ENCODE measurements around the gene FGD5. TPM values are rescaled to one million over a fixed set of nuclear protein-coding genes. Genes with fewer than 3 reads are reported as not detected.

Gene FGD5
- total RNA-seq, 1 donor from 2014 or later = 0.14 TPM

DNA sequence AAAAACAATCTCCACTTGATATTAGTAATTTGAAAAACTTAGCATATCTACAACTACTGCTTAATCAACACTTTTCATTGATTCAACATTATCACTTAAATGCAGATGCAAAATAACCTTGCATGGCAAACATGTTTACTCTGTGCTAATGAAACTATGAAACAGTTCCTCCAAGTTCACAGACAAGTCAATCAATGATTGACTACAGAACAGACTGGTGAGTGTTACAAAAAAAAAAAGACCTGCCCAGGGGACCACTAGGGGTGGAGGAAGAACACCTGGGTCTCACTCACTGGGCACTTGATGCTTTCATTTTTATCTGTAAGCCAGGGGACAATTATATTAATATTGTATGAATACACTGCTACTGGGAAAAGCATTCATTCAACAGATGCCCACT is 124.3 kb downstream of the FGD5 start:
- intact Hi-C loops (cut with micrococcal nuclease) = loop anchor here (10.0 kb wide), 1 partner anchor 538 kb away; the partner anchor contains the start of gene SLC6A6
- H3K27me3 Mint-ChIP-seq = no peaks in the 10 kb centered on the region
- no peak overlapping the region for H3K27ac Mint-ChIP-seq
- no peak for DNase-seq
- peaks cover 19% of the 10 kb centered on the region for H3K4me1 Mint-ChIP-seq
- H3K4me3 Mint-ChIP-seq = no peak overlapping the region
- H3K9me3 Mint-ChIP-seq = no peaks in the 10 kb centered on the region
- peaks cover 31% of the 10 kb centered on the region for H3K36me3 Mint-ChIP-seq (ENCODE audit: low read depth)

DNA sequence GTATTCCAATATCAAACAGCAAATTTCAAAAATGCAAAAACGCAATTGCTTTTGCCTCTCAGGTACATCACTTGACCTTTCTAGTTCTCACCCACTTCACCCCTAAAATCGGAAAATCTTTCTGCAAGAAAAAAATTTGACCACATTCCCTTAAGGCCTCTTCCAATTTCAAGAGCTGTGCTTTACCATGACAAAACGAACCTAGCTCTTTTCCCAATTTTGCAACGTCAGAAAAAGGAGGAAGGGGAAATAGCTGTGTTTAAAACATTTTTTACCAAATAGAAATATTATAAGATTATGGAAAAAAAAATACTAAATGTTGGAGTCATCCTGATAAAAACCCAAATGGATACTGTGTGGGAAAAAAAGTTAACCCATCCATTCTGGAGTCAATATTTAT is 127.5 kb downstream of the FGD5 start:
- Mint-ChIP-seq H3K27ac (peak overlapping the region; percentile 88), H3K9me3 (no peaks in the 10 kb centered on the region), H3K4me3 (peak overlapping the region; percentile 89), H3K4me1 (peaks cover 30% of the 10 kb centered on the region), H3K36me3 (ENCODE audit: low read depth) (peaks cover 41% of the 10 kb centered on the region), H3K27me3 (no peaks in the 10 kb centered on the region)
- no peak for DNase-seq
- intact Hi-C loops (cut with micrococcal nuclease) = loop anchor here (2.0 to 10.0 kb wide), 4 partner anchors 514 to 915 kb away; partner anchors contain the start of genes CHCHD4 and SLC6A6

DNA sequence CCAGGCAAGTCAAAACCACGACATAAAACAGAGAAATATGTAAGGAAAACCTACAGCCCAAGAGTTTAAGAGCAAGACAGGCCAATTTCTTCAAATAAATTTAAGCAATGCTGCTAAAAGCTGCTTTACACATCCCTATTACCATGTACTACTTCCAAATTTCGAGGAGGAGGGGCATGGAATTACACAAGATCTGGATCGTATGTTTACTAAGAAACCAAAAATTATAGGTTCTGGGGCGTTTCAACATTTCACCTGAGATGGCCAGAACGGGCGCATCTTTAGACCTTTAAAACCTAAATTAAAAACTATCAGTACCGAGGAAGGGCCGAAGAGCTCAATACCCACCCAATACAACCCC is 128.0 kb downstream of the FGD5 start:
- H3K9me3 Mint-ChIP-seq = no peaks in the 10 kb centered on the region
- H3K27ac Mint-ChIP-seq = peak overlapping the region; percentile 88
- no peak for DNase-seq
- no peaks in the 10 kb centered on the region for H3K27me3 Mint-ChIP-seq
- intact Hi-C loops (cut with micrococcal nuclease) = loop anchor here (1.0 to 10.0 kb wide), 5 partner anchors 119 to 914 kb away; partner anchors contain the start of genes CHCHD4, MRPS25 and SLC6A6
- H3K4me1 Mint-ChIP-seq = peaks cover 30% of the 10 kb centered on the region
- peak overlapping the region; percentile 89 for H3K4me3 Mint-ChIP-seq
- H3K36me3 Mint-ChIP-seq (ENCODE audit: low read depth) = peaks cover 41% of the 10 kb centered on the region

DNA sequence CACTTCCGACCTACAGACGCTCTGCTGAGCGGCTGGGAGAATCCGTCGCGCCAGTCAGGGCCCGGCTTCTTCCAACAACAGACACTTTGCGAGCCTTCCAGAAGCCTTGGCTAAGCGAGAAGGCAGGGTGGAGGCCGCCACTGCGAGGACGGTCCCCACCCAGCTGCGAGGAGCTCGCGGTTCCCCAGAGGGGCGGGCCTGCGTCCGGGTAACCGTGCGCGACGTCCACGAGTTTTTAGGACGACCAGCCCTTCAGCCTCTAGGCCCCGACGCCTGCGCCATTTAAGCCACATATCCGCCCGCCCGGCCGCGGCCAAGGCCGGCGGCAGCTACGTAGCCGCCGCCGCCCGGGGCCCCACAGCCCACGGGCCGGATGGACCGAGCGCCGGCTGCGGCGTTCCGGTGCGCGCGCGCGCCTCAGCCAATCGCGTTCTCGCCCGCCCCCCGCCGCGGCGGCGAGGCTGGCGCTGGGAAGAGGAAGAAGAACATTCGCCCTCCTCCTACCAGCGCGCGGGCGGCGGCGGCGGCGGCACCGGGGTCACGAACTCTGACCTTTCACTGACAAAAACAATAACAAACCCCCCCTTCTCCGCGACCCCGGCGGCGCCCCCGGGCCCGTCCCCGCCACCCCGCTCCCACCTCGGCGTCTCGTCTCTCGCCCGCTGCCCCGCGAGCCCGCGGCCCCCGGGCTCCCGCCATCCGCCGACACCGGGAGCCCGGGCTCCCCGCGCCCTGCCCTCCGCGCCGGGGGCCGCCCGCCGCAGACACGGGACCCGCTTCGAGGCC is 128.5 kb downstream of the FGD5 start, which contains the start of gene NR2C2:
TSS of gene NR2C2 (plus strand) at position 484 of the 786 bp plus-strand sequence. CDS start 56,332 bp downstream, outside the sequence.
- peak within 1 kb of the TSS; percentile 100 for H3K27ac Mint-ChIP-seq
- H3K36me3 Mint-ChIP-seq (ENCODE audit: low read depth) = peaks cover 38% of the 10 kb centered on the region
- peaks cover 30% of the 10 kb centered on the region for H3K4me1 Mint-ChIP-seq
- peak within 1 kb of the TSS; percentile 100 for H3K4me3 Mint-ChIP-seq
- no peaks in the 10 kb centered on the region for H3K27me3 Mint-ChIP-seq
- intact Hi-C loops (cut with micrococcal nuclease) = loop anchor here (1.0 to 10.0 kb wide), 5 partner anchors 118 to 914 kb away; partner anchors contain the start of genes CHCHD4, MRPS25 and SLC6A6
- no peaks in the 10 kb centered on the region for H3K9me3 Mint-ChIP-seq
- DNase-seq = peak; percentile 97

DNA sequence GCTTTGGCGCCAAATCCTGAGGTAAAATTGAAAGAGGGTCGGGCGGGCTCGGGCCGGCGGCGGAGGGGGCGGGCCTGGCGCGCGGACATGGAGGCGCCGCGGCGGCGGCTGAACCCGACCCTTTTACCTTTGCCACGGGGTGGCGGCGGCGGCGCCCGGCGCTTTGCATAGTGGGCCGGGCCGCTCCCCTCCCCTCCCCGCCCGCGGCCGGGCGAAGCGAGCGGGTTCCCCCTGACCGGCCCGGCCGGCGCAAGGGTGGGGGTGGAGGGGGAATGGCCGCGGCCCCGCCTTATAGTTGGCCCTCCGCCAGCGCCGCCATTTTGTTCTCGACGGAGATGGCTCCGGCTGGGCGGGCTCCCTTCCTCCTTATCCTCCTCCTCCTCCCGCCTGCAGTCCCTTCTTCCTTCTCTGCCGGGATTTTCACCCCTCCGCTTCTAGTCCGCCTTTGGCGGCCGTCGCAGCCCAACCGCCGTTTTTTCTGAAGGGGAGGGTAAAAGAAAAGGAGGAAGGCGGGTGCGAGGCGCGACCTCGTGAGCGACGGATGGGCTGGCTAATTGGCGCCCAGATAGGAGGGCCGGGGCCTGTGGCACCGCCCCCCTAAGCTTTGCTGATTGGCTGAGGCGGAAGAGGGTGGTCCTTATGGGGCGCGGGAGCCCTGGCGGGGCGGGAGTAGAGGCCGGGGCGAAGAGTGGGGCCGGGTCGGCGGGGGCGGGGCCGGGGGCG is 129.3 kb downstream of the FGD5 start:
- Mint-ChIP-seq H3K4me1 (peaks cover 32% of the 10 kb centered on the region), H3K9me3 (no peaks in the 10 kb centered on the region), H3K27ac (peak overlapping the region; percentile 100), H3K4me3 (peak overlapping the region; percentile 100), H3K36me3 (ENCODE audit: low read depth) (peaks cover 34% of the 10 kb centered on the region), H3K27me3 (no peaks in the 10 kb centered on the region)
- intact Hi-C loops (cut with micrococcal nuclease) = loop anchor here (1.0 to 10.0 kb wide), 9 partner anchors 117 to 913 kb away; partner anchors contain the start of genes CAPN7, CCDC174, CHCHD4 and LSM3
- DNase-seq = peak; percentile 99

DNA sequence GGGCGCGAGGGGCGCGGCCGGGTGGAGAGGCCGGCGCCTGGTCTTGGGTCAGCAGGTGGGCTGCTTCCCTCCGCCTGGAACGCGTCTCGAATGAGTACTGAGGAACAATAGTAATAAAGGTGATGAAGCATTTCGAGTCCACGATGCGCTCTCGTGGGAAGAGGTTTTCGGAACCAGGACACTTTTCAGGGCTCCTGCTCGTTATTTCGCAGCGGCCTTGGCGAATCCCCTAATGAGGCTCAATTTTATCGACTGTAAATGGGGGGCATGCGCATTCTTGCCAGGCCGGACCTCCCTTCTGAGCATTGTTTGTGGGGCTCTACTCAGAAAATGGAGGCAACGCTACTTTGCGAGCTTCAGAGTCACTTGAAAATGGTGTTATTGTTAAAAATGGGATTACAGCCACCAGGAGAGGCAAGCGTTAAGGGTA is 129.9 kb downstream of the FGD5 start:
- peak overlapping the region; percentile 100 for H3K27ac Mint-ChIP-seq
- intact Hi-C loops (cut with micrococcal nuclease) = loop anchor here (1.0 to 10.0 kb wide), 7 partner anchors 150 to 826 kb away; partner anchors contain the start of genes CAPN7, CCDC174, CHCHD4 and LSM3
- no peaks in the 10 kb centered on the region for H3K27me3 Mint-ChIP-seq
- H3K4me3 Mint-ChIP-seq = peak overlapping the region; percentile 100
- peaks cover 31% of the 10 kb centered on the region for H3K4me1 Mint-ChIP-seq
- DNase-seq = no peak
- H3K9me3 Mint-ChIP-seq = no peaks in the 10 kb centered on the region
- peaks cover 31% of the 10 kb centered on the region for H3K36me3 Mint-ChIP-seq (ENCODE audit: low read depth)

DNA sequence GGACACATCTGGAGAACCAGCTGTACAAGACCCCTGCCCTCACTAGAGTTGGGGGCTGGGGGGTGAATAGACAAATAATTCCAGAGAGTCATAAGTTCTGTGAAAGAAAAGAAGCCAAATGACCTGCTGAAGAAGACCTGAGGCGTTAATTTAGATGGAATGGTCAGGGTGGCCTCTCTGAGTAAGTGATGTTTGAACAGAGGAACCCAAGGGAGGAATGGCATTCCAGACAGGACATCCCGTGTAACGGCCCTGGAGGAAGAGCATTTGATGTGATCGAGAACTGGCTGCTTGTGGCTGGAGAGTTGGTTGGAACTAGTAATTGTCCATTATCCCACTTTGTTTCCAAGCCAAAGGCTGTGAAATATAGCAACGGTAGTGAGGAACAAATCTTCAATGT is 130.4 kb downstream of the FGD5 start:
- H3K9me3 Mint-ChIP-seq = no peaks in the 10 kb centered on the region
- no peaks in the 10 kb centered on the region for H3K27me3 Mint-ChIP-seq
- peak overlapping the region; percentile 100 for H3K27ac Mint-ChIP-seq
- no peak for DNase-seq
- intact Hi-C loops (cut with micrococcal nuclease) = loop anchor here (5.0 to 10.0 kb wide), 3 partner anchors 517 to 827 kb away; partner anchors contain the start of genes CHCHD4 and SLC6A6
- peak overlapping the region; percentile 100 for H3K4me3 Mint-ChIP-seq
- H3K36me3 Mint-ChIP-seq (ENCODE audit: low read depth) = peaks cover 29% of the 10 kb centered on the region
- H3K4me1 Mint-ChIP-seq = peaks cover 28% of the 10 kb centered on the region

DNA sequence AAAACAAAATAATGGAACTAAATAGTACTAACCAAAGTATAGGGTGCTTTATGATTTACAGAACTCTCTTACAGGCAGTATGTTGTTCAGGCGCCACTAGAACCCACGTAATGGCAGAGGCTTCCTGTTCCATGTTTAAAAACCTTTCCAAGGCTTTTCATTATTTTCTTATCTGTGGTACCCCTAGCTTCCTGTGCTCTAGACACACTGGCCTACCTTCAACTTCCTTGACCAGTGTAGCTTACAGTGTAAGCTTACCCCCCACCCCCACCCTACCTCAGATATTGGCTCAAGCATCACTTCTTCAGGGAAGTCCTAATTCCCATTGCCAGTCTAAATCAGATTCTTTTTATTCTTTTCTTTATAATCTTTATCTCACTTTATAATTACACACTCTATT is 131.5 kb downstream of the FGD5 start:
- Mint-ChIP-seq H3K4me3 (no peak overlapping the region), H3K27me3 (no peaks in the 10 kb centered on the region), H3K4me1 (peaks cover 31% of the 10 kb centered on the region), H3K27ac (no peak overlapping the region), H3K9me3 (no peaks in the 10 kb centered on the region), H3K36me3 (ENCODE audit: low read depth) (peaks cover 25% of the 10 kb centered on the region)
- intact Hi-C loops (cut with micrococcal nuclease) = no loop called here
- no peak for DNase-seq

DNA sequence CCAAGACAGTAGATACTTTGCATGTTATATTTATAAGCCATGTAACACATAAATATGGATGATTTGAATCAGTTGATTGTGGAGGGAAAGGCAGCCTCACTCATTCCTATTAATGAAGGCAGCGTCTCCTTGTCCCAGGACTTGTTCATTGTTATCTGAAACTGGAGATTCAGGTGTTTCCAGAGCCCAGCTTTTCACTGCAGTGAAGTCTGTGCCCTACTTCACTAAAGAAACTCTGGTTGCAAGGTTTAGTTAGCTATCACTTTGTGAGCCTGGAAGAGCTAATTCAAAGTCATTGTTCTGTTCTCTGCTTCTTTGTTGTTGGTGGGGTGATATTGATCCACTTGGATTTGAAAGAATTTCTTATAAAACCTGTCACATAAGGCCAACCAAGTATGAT is 138.4 kb downstream of the FGD5 start:
- DNase-seq = no peak
- Mint-ChIP-seq H3K27ac (no peak overlapping the region), H3K9me3 (no peaks in the 10 kb centered on the region), H3K27me3 (no peaks in the 10 kb centered on the region), H3K36me3 (ENCODE audit: low read depth) (peaks cover 19% of the 10 kb centered on the region), H3K4me1 (peaks cover 45% of the 10 kb centered on the region), H3K4me3 (no peak overlapping the region)
- intact Hi-C loops (cut with micrococcal nuclease) = no loop called here

DNA sequence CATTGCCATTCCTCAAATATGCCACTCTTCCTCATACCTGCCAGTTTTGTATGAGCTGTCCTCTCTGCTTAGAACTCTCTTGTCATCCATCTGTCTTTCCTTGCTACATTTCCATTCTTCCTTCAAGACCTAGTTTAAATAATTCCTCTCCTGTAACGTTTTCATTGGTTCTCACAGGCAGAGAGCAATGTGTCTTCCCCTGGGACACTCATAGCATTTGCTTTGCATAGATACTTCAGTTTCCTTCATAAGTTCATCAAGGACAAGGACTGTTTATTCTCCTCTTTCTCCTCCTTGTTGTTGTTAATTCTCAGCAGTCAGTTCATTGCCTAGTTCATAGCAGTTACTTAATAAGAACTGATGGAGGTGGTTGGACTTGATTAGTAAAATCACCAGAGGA is 139.2 kb downstream of the FGD5 start:
- H3K4me1 Mint-ChIP-seq = peaks cover 44% of the 10 kb centered on the region
- intact Hi-C loops (cut with micrococcal nuclease) = no loop called here
- no peaks in the 10 kb centered on the region for H3K9me3 Mint-ChIP-seq
- no peak for DNase-seq
- no peaks in the 10 kb centered on the region for H3K27me3 Mint-ChIP-seq
- peaks cover 23% of the 10 kb centered on the region for H3K36me3 Mint-ChIP-seq (ENCODE audit: low read depth)
- H3K27ac Mint-ChIP-seq = peak overlapping the region; percentile 25
- no peak overlapping the region for H3K4me3 Mint-ChIP-seq

DNA sequence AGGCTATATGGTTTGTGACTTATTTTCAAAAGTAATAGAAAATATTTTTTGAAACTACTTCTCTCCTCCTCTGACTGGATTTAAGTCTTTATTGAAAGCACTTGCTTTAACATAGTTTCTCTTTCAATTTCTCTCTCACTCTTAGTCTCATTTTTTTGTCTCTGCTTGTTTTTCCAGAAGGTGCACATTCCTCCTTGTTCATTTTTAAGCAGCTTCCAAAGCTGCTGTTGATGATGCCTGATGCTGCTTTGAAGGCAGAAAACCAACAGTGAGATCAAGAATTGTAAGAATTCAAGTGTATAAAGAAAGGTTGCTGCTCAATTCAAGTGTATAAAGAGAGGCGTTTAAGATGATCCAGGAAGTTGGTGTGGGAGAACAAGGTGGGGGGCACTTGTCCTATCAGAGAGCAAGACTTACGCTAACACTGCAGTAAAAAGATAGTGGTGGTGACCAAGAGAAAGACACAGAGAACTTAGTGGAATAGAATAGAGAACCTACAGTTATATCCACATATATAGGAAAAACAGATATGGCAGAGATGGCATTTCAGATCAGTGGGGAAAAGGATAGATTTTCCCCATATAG is 140.7 kb downstream of the FGD5 start:
- intact Hi-C loops (cut with micrococcal nuclease) = no loop called here
- Mint-ChIP-seq H3K27me3 (no peaks in the 10 kb centered on the region), H3K4me1 (peaks cover 45% of the 10 kb centered on the region), H3K4me3 (peak overlapping the region; percentile 85), H3K36me3 (ENCODE audit: low read depth) (peaks cover 21% of the 10 kb centered on the region), H3K9me3 (no peaks in the 10 kb centered on the region), H3K27ac (peak overlapping the region; percentile 92)
- peak; percentile 66 for DNase-seq

DNA sequence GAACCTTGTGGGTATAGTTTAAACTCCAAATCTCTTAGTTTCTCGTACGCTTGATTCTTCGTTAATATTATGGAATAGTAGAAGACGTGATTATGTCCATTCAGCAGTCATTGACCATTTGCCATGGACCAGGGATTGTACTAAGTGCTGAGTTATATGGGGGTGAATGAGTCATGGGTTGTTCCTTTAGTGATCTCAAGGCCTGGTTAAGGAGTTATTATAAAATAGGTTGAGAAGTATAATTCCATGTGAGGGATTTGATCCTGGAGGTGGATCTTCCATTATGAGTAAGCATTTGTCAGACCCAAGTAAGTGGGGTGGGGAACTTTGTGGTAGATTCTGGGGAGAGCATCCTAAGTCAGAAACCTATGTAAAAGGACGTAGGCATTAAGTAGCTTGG is 144.0 kb downstream of the FGD5 start:
- peaks cover 37% of the 10 kb centered on the region for H3K36me3 Mint-ChIP-seq (ENCODE audit: low read depth)
- H3K4me1 Mint-ChIP-seq = peaks cover 23% of the 10 kb centered on the region
- intact Hi-C loops (cut with micrococcal nuclease) = no loop called here
- no peak overlapping the region for H3K4me3 Mint-ChIP-seq
- H3K27ac Mint-ChIP-seq = no peak overlapping the region
- H3K9me3 Mint-ChIP-seq = peaks cover 5% of the 10 kb centered on the region
- H3K27me3 Mint-ChIP-seq = no peaks in the 10 kb centered on the region
- no peak for DNase-seq

DNA sequence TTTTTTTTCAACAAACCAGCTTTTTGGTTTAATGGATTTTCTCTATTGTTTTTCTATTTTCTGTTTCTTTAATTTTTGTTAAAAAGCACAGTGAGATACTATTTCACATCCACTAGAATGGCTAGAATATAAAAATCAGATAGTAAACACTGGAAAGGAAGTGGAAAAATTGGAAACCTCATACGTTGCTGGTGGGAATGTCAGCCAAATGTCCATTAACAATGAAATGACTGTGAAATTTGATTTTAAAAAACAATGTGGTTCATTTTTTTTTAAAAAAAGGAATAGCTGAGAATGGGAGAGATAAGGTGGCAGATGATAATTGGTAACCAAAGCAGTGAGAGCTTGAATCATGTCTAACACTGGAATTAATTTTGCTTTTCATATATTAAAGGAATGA is 148.5 kb downstream of the FGD5 start:
- Mint-ChIP-seq H3K4me3 (no peak overlapping the region), H3K27me3 (no peaks in the 10 kb centered on the region), H3K36me3 (ENCODE audit: low read depth) (peaks cover 31% of the 10 kb centered on the region), H3K27ac (no peak overlapping the region), H3K9me3 (peaks cover 5% of the 10 kb centered on the region), H3K4me1 (peaks cover 4% of the 10 kb centered on the region)
- no peak for DNase-seq
- intact Hi-C loops (cut with micrococcal nuclease) = no loop called here
